D341Med (cell line): ENCODE results near the gene SCG5.

Source experiments
- DNase-seq: peaks from one replicate; pipeline ENCODE4 v3.0.0; 2012; ENCODE audit warnings: low spot score

The SCG5 gene

GRCh38 chr15:32659340-32660155 lies 18.0 kb downstream of the SCG5 start:
- no peak for DNase-seq

DNA sequence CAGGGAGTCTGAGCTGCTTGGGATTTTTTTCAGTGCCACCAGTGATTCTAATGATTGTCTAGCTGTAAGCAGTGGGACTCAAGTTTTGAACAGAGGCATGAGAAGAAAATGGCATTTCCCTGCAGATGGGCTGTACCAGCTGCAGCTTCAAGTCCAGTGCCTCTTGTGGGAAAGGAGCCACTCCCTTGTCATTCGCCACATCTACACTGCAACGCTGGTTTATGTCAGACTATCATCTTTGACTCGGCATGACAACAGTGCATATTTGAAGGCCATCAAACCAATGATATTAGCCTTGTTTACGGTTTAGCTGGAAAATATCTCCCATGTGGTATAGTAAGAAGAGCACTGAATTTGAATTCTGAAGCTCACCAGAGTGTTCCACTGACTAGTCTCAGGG lies 22.2 kb downstream of the SCG5 start:
- DNase-seq: no peak

DNA sequence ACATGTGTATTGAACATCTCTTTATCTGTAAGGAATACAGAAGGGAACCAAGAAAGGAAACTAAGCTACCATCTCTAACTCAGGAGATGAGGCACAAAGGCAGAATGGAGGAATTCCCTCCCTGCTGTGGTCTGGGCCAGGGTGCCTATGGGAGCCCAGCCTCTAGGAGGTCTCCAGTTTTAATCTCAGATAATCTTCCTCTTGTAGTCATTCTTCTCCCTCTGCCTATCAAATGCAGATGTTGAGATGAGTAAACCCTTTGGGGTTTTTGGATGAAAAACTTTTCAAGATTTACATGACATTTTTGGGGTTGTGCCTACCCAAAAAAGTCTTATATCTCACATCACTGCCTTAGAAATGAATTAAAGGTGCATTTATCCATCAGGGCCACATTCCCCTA lies 23.3 kb downstream of the SCG5 start:
- DNase-seq: no peak

- DNase-seq: no peak
Observed at GRCh38 chr15:32667321-32667720, 25.8 kb downstream of the SCG5 start.

GRCh38 chr15:32668942-32669341 lies 27.4 kb downstream of the SCG5 start:
- DNase-seq: no peak

GRCh38 chr15:32669896-32670611 lies 28.5 kb downstream of the SCG5 start:
- no peak for DNase-seq

- no peak for DNase-seq
Observed at GRCh38 chr15:32670623-32671022, 29.1 kb downstream of the SCG5 start.

GRCh38 chr15:32671339-32672325 lies 30.1 kb downstream of the SCG5 start:
- DNase-seq: no peak

DNA sequence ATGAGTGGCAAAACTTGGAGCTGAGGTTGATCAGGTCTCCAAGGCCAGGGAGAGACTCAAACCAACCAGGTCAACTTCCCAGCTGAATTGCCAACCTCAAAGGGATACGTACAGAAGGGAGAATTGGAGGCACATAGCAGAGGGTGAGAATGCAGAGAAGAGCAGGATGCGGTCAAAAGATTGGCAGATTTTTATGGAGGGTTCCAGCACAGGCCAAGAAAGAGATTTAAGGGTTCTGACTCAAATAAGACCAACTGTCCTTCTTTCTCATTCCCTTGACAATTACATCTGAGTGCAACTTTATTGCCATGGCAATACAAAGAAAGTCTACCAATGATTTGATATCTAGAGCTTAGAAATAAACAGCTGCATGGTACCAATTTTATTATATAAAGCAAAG lies 33.2 kb downstream of the SCG5 start:
- DNase-seq: no peak

DNA sequence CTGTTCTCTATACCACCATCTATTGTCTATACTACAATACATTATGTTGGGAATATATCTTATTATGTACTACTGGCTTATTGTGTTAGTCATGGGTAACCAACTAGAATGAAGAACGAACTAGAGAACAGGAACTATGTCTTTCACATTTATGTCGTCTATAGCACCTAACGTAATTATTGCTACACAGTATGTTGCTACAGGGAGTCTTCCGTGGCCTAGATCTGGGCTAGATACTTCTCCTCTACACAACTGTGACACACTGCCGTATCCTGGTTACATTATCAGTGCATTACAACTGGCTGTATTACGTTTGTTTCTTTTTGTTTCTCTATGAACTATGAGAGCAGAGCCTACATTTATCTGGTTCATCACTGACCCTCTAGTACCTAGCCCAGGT lies 34.0 kb downstream of the SCG5 start:
- no peak for DNase-seq

GRCh38 chr15:32676169-32676568 lies 34.7 kb downstream of the SCG5 start:
- DNase-seq: no peak

GRCh38 chr15:32677238-32677750 lies 35.8 kb downstream of the SCG5 start:
- DNase-seq: no peak

DNA sequence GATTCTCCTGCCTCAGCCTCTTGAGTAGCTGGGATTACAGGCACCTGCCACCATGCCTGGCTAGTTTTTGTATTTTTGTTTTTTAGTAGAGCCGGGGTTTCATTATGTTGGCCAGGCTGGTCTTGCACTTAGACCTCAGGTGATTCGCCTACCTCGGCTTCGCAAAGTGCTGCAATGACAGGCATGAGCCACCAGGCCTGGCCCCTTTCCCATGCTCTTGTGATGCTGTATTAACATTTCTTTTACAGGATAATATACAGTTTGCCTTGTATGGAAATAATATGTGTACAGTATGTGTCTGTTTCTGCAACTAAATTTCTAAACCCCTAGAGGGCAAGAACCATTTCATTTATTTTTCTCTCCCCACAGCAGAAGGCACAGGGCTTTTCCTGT lies 37.8 kb downstream of the SCG5 start:
- DNase-seq: no peak

DNA sequence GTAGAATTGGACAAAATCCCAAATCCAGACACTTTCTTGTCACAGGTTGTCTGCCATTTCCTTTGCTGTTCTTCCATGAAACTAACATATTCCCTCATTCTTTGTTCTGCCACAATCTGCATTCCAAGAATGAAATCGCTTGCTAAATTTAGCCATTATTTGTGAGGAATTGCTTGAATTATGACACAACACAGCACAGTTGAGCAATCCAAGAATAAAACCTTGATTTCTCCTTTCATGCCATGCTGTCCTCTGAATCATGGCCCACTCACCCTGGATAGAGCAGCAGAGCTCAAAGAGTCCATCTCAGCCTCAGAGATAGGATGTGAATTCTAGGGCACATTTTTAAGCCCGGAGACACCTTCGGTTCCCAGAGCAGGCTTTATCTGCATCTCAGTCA lies 41.1 kb downstream of the SCG5 start:
- DNase-seq: no peak

DNA sequence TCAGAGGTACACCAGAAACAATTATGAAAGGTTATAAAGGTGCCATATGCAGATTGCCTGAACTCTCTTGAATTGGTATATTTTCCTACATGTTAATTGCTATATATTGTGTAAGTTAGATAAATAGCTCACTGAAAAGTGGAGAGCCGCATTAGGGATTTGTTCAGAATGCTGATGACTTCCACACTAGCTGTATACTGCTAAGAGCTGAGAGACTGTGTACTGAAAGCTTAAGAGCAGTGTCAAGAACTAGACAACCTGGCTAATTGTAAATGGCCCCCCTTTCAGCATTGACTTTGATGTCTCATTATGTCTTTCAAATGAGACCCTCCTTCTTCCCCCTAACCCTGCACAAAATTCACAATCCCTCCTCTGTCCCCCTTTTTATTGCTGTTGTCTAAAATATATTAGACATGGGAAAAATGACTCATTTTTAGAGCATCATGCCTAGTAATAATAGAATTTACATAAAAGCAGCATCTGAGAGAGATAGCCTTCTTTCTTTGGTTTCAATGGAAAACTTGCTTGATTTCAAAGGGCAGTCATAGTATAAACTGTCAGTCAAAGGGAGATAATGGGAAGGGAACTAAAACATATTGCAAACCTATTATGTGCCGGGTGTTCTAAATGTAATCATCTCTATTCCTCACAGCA lies 41.6 kb downstream of the SCG5 start:
- DNase-seq: no peak

DNA sequence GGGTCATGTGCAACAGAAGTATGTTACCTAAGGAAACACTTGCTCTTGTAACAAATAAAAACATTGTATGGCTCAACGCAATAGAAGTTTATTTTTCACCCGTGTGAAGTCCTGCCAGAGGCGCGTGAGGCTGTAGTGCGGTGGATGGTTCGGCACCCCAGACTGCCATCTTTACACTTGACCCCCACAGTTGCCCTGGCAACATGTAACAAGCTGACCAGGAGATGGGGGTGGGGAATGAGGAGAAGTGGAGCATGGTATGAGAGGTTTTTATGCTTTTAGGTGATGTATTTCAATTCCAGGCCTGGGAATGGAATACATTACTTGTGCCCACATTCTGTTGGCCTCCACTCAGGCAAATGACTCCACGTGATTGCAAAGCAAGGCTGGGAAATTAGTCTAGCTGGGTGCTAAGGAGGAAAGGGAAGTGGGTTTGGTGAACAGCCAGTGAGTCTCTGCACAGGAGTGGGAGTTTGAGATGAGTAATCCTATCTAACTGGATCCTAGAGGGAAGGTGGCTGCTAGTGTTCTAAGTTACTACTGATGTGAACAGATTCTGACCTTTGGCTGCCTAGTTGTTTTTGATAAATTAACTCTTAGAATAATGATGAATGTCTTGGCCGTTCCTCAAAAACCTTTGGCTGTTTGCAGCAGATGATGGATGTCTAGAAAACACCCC lies 42.5 kb downstream of the SCG5 start:
- DNase-seq: no peak

- DNase-seq: no peak
Observed at GRCh38 chr15:32685576-32685975, 44.1 kb downstream of the SCG5 start.

DNA sequence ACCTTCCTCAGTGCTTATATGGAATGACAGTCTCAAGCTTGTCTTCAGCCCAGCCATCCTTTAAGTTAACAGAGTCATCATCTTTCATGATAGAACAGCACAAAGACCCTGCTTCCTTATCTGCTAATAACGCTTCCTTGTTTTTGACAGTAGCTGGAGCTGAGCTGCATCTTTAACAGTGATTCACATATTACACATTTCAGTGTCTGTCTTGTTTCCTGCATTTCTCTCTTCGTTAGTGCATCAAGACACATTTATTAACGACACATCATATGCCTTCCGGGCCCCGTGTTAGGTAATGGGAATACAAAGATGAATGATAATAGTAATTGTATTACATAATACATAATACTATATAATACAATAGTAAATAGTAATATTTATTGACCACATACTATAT lies 46.0 kb downstream of the SCG5 start:
- no peak for DNase-seq

- no peak for DNase-seq
Observed at GRCh38 chr15:32688151-32688639, 46.7 kb downstream of the SCG5 start.

DNA sequence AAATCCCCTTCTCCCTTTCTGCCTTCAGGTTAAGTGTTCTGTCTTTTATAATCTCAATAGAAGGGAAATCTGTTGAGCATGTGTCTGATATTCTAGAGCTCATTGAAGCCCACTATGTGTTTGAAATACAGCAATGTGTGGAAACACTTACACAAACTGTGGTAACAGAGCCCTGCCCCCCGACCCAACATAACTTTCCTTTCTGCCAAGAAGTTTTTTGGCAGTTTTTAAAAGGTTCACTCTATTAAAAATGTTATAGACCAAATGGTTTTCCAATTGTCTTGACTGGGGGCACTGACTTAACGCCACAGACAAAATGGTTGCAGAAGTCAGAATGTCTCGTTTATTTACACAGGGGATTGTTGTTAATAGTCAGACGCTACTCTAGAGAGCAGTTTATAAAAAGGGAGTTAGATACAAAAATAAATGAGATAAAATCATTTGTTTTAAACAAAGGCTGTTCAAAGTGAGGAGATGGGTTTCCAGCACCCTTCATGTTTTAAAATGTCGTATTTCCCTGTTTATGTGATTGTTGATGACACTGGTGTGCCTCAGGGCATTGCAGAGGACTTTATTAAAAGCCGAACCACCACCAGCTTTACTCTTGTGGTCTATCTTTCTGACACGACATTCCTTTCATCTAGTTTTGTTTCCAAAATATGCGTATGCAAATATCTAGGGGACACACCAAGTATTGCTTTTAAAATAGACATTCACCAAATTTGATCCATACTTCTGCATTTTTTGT lies 49.6 kb downstream of the SCG5 start:
- no peak for DNase-seq
